Stimulated activated CD4-positive, alpha-beta T cell treated with anti-CD3 and anti-CD28 coated beads, Interleukin-1b, Interleukin-23, amount 100 ng/mL, for 1 hour (primary cell): ENCODE data around the gene ARHGEF11.

Source experiments
- DNase-seq, 2 donors: peaks; one replicate each; pipeline ENCODE4 v3.0.0-alpha.2; 2020; ENCODE audit warnings: low read depth in 2 of 2

The ARHGEF11 gene

GRCh38 chr1:156895455-156895812 lies 150.1 kb downstream of the ARHGEF11 start:
- no peak for DNase-seq

GRCh38 chr1:156894711-156895454 lies 150.7 kb downstream of the ARHGEF11 start:
- DNase-seq, result no peak

GRCh38 chr1:156894001-156894400 lies 151.5 kb downstream of the ARHGEF11 start:
- DNase-seq, result no peak

- no peak for DNase-seq
Measured at GRCh38 chr1:156893048-156893953, 152.2 kb downstream of the ARHGEF11 start, which contains the start of gene PEAR1. Gene PEAR1 (plus strand): TSS chr1:156893718. CDS start chr1:156903927, 10,209 bp downstream.

DNA sequence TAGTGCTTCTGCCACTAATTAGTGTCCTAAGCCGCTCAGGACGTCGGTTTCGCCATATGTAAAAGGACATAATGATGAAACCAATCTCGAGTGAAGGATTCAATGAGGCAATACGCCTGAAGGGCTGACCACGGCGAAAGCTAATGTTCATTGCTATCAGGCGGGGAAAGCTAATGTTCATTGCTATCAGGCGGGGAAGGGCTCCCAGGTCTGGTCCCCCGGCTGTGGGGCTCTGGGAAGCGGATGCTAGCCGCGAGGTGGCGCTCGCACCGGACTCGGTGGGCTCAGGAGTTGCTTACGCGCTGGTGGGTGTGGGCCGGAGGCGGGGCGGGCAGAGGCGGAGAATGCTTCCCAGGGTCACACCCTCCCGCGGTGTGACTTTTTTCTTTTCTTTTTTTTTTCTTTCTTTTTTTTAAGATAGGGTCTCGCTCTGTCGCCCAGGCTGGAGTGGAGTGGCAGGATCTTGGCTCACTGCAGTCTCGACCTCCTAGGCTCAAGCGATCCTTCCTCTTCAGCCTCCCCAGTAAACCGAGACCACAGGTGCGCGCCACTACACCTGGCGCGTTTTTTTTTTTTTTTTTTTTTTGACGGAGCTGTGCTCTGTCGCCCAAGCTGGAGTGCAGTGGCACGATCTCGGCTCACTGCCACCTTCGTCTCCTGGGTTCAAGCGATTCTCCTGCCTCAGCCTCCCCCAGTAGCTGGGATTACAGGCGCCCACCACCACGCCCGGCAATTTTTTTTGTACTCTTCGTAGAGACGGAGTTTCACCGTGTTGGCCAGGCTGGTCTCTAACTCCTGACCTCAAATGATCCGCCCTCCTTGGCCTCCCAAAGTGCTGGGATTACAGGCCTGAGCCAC lies 153.1 kb downstream of the ARHGEF11 start:
- peak; percentile 53 to 81 for DNase-seq

DNA sequence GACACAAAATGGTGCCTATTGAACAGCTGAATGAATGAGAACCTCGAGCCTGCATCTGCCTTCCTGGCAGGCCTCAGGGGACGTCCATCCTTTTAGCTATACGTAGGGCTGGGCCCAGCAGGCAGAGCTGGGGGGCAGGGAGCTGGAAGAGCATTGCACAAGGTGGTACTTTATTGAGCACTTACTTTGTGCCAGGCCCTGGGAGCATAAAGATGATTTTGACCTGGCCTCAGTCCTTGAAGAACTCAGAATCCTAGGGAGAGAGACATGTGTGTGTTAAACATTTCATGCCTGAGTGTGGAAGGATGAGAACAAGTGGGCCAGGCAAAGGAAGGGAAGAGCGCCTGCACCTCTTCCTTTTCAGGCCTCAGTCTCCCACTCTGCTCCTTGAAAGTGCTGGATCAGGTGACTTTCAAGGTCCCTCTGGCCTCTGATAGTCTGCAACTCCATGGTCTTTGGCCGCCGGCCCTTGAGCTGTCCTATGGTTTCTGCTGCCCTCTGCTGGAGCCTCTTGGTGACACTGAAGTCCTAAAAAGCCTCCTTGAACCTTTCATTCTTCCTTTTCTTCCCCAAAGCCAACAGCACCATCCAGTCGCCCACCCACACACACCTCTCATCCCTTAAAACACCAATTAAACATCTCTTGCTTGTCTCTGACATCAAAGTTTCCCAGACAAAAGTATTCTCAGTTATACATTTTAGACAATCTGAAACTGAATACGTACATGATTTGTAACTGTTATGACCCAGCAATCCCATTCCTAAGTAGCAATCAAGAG lies 155.6 kb downstream of the ARHGEF11 start:
- DNase-seq, result peak in 1 of 2 donors; percentile 27

DNA sequence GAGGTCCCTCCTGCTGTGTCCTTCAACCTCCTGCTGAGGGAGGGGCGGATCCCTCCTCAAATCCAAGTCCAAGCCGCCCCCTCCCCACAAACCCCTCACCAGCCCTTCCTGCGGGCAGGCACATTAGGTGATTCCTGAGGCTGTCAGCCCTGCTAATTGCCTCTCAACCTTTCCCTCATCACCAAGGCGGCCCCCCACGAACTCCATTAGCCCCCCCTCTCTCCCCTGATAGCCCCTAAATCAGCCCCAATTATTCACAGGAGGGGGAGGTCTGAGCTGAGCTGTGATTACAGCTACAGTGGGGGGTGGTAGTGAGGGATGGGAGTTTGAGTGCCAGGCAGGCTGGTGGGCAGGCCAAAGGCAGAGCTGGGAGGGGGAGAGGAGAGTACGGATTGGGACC lies 157.8 kb downstream of the ARHGEF11 start:
- DNase-seq, result no peak

DNA sequence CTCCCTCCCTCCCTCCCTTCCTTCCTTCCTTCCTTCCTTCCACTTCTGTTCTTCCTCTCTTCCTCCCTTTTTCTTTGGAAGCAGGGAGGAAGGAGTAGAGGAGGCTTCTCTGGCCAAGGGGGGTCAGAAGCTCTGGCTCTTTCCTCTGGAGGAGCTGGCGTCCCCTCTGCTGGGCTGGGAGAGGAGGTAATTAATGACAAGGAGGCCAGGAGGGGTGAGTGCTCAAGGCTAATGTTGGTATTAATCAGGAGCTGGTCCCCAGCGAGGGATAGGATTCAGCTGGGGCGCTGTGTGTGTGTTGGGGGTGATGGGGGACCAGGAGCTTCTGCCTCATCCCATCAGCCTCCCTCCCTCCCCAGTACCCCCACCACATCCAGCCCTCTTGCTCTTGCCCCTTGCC lies 158.2 kb downstream of the ARHGEF11 start:
- DNase-seq, result no peak

DNA sequence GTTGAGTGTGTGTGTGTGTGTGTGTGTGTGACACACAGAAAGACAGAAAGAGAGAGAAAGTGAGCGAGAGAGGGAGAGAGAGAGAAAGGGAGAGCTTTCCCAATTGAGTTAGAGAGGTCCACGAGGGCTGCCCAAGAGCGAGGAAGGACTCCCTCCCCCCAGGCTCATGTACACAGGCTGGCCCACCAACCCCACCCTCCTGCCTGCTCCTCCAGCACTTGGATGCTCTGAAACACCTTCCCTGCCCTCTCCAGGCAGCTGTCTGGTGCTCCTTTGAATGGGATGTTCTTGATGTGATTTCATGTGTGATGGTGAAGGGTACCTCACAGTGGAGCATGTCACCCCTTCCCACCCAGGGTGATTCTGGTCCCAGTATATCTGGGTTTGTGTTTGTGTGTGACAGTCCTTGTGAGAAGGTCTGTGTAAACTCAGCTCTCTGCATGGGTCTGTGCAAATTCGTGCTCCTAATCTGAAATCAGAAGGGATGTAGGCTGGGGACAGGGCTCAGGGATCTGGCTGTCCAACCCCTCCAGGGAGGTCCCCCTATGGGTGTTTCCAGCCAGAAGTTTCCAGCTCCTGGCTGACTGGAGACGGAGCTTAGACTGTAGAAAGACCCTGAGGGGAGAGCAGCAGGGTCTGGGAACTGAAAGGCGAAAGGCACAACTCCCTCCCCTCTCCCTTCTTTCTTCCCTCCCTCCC lies 158.8 kb downstream of the ARHGEF11 start:
- DNase-seq, result no peak

- no peak for DNase-seq
Measured at GRCh38 chr1:156885880-156886355, 159.6 kb downstream of the ARHGEF11 start.

DNA sequence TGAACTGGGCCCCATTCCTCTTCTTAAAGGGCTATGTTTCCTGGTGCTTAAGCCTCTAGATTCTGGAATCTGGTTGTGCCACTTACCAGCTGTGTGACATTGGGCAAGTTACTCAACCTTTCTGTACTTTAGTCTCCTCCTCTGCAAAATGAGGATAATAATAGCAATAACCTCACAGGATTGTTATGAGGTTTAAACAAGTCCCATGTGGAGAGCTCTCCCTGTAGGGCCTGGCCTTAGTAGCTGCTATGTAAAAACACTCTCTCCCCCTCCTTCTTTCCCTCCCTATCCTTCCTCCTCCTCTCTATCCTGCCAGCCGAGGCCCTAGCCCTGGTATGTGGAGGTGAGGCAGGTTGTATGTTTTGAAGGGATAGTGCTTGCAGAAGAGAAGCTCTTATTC lies 160.2 kb downstream of the ARHGEF11 start:
- no peak for DNase-seq
